ENCODE measurements around the gene PNPT1.

Gene PNPT1

DNA sequence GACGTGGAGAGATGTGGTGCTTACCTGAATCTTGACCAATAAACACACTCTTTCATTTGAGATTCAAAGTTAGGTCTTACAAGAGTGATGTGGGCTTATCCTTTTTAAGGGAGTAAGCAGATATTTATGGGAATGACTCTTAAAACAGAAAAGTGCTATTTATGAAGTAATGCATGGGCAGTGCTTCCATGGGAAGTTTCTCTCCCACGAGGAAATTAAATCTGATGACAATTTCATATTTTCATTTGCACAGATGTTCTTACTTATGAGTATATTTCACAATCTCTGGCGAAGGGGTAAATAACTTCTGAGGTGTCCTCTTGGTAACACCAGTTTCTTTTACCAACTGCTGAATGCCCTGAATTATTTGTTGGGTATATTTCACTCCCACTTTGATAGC, 21.0 kb downstream of the PNPT1 start:
- H3K27ac ChIP-seq, result no peak overlapping the region
- H2AFZ ChIP-seq (ENCODE audit: low read depth), result no peak overlapping the region
- no peaks in the 10 kb centered on the region for H3K4me1 ChIP-seq (ENCODE audit: low read depth, poor library complexity, severe bottlenecking)
- no peak for TF ChIP-seq CTCF (conservative IDR thresholded peaks at IDR 0.05; ENCODE audit: low read depth, low read length)
- peaks cover 25% of the 10 kb centered on the region; the same call in 1 of the 2 replicates for H3K36me3 ChIP-seq (ENCODE audit: insufficient read depth)
- H3K4me2 ChIP-seq, result no peak overlapping the region
- no peaks in the 10 kb centered on the region for H3K27me3 ChIP-seq (ENCODE audit: insufficient read depth, low read depth)
- H4K20me1 ChIP-seq (ENCODE audit: insufficient read depth), result no peaks in the 10 kb centered on the region
- no peak overlapping the region for H3K9ac ChIP-seq
- H3K4me3 ChIP-seq (IDR thresholded peaks at IDR 0.05; ENCODE audit: insufficient read depth, low read depth, low read length), result no peak overlapping the region
- H3K79me2 ChIP-seq (ENCODE audit: insufficient read depth, low read depth), result no peaks in the 10 kb centered on the region

GRCh38 chr2:55668956-55669355, 24.7 kb downstream of the PNPT1 start:
- H3K4me2 ChIP-seq, result no peak overlapping the region
- H4K20me1 ChIP-seq (ENCODE audit: insufficient read depth), result no peaks in the 10 kb centered on the region
- no peaks in the 10 kb centered on the region for H3K79me2 ChIP-seq (ENCODE audit: insufficient read depth, low read depth)
- TF ChIP-seq CTCF (conservative IDR thresholded peaks at IDR 0.05; ENCODE audit: low read depth, low read length), result no peak
- H3K9ac ChIP-seq, result no peak overlapping the region
- H2AFZ ChIP-seq (ENCODE audit: low read depth), result no peak overlapping the region
- no peaks in the 10 kb centered on the region for H3K4me1 ChIP-seq (ENCODE audit: low read depth, poor library complexity, severe bottlenecking)
- no peak overlapping the region for H3K27ac ChIP-seq
- H3K27me3 ChIP-seq (ENCODE audit: insufficient read depth, low read depth), result no peaks in the 10 kb centered on the region
- H3K36me3 ChIP-seq (ENCODE audit: insufficient read depth), result peaks cover 23% of the 10 kb centered on the region; the same call in 1 of the 2 replicates
- H3K4me3 ChIP-seq (IDR thresholded peaks at IDR 0.05; ENCODE audit: insufficient read depth, low read depth, low read length), result no peak overlapping the region

DNA sequence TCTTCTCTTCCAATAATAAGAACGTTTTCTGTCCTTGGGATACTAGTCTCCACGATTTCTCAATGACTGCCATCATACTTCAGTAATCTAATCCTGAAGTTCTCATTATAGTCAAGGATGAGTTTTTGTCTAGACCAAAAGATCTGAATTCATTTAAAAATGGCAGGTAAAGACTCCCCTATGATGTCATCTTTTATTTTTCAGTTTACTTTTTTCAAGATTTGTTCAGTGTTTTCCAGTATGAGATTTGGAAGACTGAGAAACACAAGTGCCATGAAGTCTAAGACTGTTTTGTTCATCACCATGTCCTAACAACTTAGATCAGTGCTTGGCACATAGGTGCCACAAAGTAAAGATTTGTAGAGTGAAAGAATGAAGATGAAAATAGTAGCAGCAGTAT, 40.4 kb downstream of the PNPT1 start:
- Histone ChIP-seq H3K27me3 (ENCODE audit: insufficient read depth, low read depth) (no peaks in the 10 kb centered on the region), H3K4me2 (no peak overlapping the region), H3K27ac (no peak overlapping the region), H3K36me3 (ENCODE audit: insufficient read depth) (peaks cover 12% of the 10 kb centered on the region; the same call in 1 of the 2 replicates), H3K4me1 (ENCODE audit: low read depth, poor library complexity, severe bottlenecking) (no peaks in the 10 kb centered on the region), H3K4me3 (IDR thresholded peaks at IDR 0.05; ENCODE audit: insufficient read depth, low read depth, low read length) (no peak overlapping the region), H4K20me1 (ENCODE audit: insufficient read depth) (no peaks in the 10 kb centered on the region), H3K9ac (no peak overlapping the region), H3K79me2 (ENCODE audit: insufficient read depth, low read depth) (no peaks in the 10 kb centered on the region), H2AFZ (ENCODE audit: low read depth) (no peak overlapping the region)
- no peak for TF ChIP-seq CTCF (conservative IDR thresholded peaks at IDR 0.05; ENCODE audit: low read depth, low read length)

- no peak overlapping the region for H3K4me2 ChIP-seq
- no peak overlapping the region for H3K9ac ChIP-seq
- TF ChIP-seq CTCF (conservative IDR thresholded peaks at IDR 0.05; ENCODE audit: low read depth, low read length), result no peak
- H2AFZ ChIP-seq (ENCODE audit: low read depth), result no peak overlapping the region
- H3K4me3 ChIP-seq (IDR thresholded peaks at IDR 0.05; ENCODE audit: insufficient read depth, low read depth, low read length), result no peak overlapping the region
- H4K20me1 ChIP-seq (ENCODE audit: insufficient read depth), result no peaks in the 10 kb centered on the region
- no peak overlapping the region for H3K27ac ChIP-seq
- H3K4me1 ChIP-seq (ENCODE audit: low read depth, poor library complexity, severe bottlenecking), result no peaks in the 10 kb centered on the region
- H3K36me3 ChIP-seq (ENCODE audit: insufficient read depth), result peaks cover 17% of the 10 kb centered on the region; the same call in 1 of the 2 replicates
- H3K79me2 ChIP-seq (ENCODE audit: insufficient read depth, low read depth), result no peaks in the 10 kb centered on the region
- no peaks in the 10 kb centered on the region for H3K27me3 ChIP-seq (ENCODE audit: insufficient read depth, low read depth)
Observed at GRCh38 chr2:55649211-55649610, 44.4 kb downstream of the PNPT1 start.

Measured in KMS-11 (cell line).